Stimulated activated CD4-positive, alpha-beta T cell treated with anti-CD3 and anti-CD28 coated beads, Interleukin-4, amount 100 ng/mL, for 48 hours (primary cell): ENCODE data around the gene TSPAN7.

Experiments
- DNase-seq, 2 donors: peaks; one replicate each; pipeline ENCODE4 v3.0.0-alpha.2; 2020; ENCODE audit warnings: low read depth in 2 of 2

The TSPAN7 gene

GRCh38 chrX:38594434-38594833 lies 33.1 kb downstream of the TSPAN7 start:
- no peak for DNase-seq

- no peak for DNase-seq
Measured at GRCh38 chrX:38595801-38596200, 34.5 kb downstream of the TSPAN7 start.

- no peak for DNase-seq
Measured at GRCh38 chrX:38596939-38597338, 35.6 kb downstream of the TSPAN7 start.

GRCh38 chrX:38599796-38600755 lies 38.7 kb downstream of the TSPAN7 start:
- DNase-seq: no peak

- no peak for DNase-seq
Measured at GRCh38 chrX:38601866-38602265, 40.5 kb downstream of the TSPAN7 start.

GRCh38 chrX:38606821-38607220 lies 45.5 kb downstream of the TSPAN7 start:
- DNase-seq: no peak

GRCh38 chrX:38607976-38608375 lies 46.6 kb downstream of the TSPAN7 start:
- no peak for DNase-seq

- DNase-seq: no peak
Measured at GRCh38 chrX:38610849-38611248, 49.5 kb downstream of the TSPAN7 start.

- DNase-seq: no peak
Measured at GRCh38 chrX:38612281-38612680, 50.9 kb downstream of the TSPAN7 start.

- no peak for DNase-seq
Measured at GRCh38 chrX:38614485-38614884, 53.1 kb downstream of the TSPAN7 start.

GRCh38 chrX:38616904-38617303 lies 55.6 kb downstream of the TSPAN7 start:
- no peak for DNase-seq

- DNase-seq: no peak
Measured at GRCh38 chrX:38618180-38618579, 56.8 kb downstream of the TSPAN7 start.

GRCh38 chrX:38620623-38621022 lies 59.3 kb downstream of the TSPAN7 start:
- no peak for DNase-seq

- DNase-seq: no peak
Measured at GRCh38 chrX:38626296-38626695, 65.0 kb downstream of the TSPAN7 start.

- DNase-seq: no peak
Measured at GRCh38 chrX:38627683-38628082, 66.3 kb downstream of the TSPAN7 start.

- DNase-seq: no peak
Measured at GRCh38 chrX:38628587-38628986, 67.2 kb downstream of the TSPAN7 start.

- DNase-seq: no peak
Measured at GRCh38 chrX:38632516-38632915, 71.2 kb downstream of the TSPAN7 start.

GRCh38 chrX:38634665-38635064 lies 73.3 kb downstream of the TSPAN7 start:
- DNase-seq: no peak

GRCh38 chrX:38636949-38637819 lies 75.8 kb downstream of the TSPAN7 start:
- DNase-seq: no peak

- no peak for DNase-seq
Measured at GRCh38 chrX:38638952-38639529, 77.7 kb downstream of the TSPAN7 start.

GRCh38 chrX:38639730-38640129 lies 78.4 kb downstream of the TSPAN7 start:
- no peak for DNase-seq

- no peak for DNase-seq
Measured at GRCh38 chrX:38641197-38641596, 79.9 kb downstream of the TSPAN7 start.
